GM10266 (cell line): ENCODE measurements around the gene SEMA3C.

Experiments
- DNase-seq: peaks from one replicate; pipeline ENCODE4 v3.0.0; 2012; ENCODE audit errors: extremely low spot score
- TF ChIP-seq, protein P1 (sequence below): IDR thresholded peaks from 2 replicates; pipeline ENCODE4 v1.5.1; 2012; ENCODE audit warnings: mild to moderate bottlenecking, low read depth; ENCODE audit not compliant: control insufficient read depth, insufficient read depth; ENCODE audit errors: missing control alignments

The SEMA3C gene

DNA sequence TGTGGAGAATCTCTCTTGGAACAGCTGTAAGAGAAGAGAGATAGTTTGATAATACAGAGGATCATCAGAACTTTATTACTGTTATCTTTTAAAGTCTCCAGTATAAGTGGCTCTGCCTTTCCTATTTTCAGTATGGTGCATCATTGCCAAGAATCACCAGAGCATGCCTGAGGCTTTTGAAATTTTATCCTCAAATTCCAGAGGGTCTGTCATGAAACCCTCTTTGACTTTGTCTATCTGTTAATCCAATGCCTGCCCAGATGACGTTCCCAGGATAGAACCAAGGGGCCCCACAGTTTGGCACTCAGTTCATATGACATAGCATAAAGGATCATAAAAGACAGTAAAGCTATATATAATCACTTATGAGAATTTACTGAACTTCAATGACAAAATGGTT lies 35.3 kb upstream of the SEMA3C start:
- no peak for DNase-seq

DNA sequence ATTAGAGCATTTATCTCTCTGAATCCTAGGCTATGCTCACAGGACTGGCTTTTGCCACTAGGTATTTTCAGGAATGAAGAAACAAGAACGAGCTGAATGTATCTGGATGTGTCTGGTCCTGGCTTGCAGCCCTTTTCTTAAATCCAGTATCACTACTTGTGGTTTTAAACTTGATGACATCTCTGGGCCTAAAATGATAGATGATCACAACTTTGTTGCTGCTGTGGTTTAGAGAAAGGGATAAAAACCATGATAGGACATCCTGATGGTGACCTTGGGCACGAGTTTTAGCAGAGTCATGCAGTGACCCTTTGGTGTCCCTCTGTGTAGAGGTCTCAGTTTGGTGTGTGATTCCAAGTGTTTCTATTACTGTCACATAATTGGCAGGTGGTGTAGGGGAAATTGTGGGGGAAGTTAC lies 31.7 kb upstream of the SEMA3C start:
- TF ChIP-seq, protein P1, sequence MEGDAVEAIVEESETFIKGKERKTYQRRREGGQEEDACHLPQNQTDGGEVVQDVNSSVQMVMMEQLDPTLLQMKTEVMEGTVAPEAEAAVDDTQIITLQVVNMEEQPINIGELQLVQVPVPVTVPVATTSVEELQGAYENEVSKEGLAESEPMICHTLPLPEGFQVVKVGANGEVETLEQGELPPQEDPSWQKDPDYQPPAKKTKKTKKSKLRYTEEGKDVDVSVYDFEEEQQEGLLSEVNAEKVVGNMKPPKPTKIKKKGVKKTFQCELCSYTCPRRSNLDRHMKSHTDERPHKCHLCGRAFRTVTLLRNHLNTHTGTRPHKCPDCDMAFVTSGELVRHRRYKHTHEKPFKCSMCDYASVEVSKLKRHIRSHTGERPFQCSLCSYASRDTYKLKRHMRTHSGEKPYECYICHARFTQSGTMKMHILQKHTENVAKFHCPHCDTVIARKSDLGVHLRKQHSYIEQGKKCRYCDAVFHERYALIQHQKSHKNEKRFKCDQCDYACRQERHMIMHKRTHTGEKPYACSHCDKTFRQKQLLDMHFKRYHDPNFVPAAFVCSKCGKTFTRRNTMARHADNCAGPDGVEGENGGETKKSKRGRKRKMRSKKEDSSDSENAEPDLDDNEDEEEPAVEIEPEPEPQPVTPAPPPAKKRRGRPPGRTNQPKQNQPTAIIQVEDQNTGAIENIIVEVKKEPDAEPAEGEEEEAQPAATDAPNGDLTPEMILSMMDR, result no peak
- DNase-seq, result no peak

More for the DNA sequence above, 35.3 kb upstream of the SEMA3C start:
- TF ChIP-seq, protein P1, result no peak

DNA sequence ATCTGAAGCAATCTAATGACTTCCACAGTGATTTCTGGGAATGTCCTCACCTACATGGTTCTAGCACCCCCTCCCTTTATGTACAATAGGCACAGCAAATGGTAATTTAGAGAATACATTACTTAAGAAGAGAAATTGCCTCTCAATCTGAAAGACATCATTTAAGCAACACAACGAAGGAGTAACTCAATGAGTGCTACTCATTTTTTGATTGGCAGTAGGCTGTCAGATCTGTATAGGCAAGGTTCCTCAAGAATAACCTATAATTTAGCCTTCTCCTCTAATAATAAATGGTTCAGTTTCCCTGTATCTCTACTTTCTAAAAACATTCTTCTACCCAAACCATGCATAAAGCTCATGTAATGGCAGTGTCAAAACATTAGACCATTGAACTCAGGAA lies 30.6 kb upstream of the SEMA3C start:
- no peak for DNase-seq
- TF ChIP-seq, protein P1, result no peak

DNA sequence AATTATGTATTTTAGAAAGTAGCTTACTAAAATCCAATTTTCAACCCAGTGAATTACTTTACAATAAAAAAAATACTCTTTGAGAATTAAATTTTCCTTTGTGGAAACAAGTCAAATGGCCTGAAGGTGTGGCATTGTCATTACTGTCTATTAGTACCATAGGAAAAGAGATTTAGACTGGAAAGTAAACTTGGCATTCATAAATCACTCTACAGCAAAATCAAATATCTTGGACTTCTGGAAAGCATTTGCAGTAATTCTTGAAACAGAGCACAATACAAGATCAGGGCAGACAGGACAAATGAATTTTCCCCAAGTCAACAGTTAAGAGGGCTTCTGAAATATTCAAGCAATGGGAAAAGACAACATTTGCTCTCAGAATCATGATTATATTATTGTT lies 28.0 kb upstream of the SEMA3C start:
- no peak for DNase-seq
- TF ChIP-seq, protein P1, result no peak

DNA sequence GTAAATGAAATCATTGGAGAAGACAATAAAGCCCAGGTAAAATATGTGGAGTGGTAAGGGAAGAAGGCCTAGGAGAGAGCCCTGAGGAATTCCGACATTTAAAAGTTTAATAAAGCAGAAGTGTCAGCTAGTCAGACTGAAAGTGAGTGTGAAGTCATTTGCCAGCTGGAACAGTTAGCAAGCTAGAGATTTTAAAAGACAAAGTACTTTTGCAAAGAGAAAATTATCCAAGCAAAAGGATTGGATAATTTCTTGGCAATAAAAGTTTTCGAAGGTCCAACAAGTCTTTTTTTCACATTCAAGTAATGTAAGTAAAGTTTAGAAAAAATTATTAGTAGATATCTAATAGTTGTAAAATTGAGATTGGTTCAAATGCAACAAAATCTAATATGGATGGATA lies 27.1 kb upstream of the SEMA3C start:
- DNase-seq, result no peak
- TF ChIP-seq, protein P1, result no peak

DNA sequence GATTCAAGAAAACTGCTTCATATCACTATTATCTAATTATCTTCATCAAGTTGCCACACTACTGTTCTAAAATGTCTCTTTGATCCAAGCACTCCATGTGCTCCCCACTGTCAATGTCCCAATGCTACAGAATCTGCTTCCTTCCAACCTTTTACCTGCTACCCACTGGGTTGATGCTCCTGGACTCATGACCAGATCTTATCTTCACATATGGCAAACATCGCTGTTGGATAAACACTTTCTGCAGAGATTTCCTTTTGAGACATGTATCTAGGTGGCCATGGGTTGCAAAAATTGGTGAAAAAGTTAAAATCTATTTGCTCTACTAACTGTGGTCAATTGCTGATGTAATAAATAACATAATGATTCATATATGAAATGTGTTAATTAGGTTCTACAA lies 24.5 kb upstream of the SEMA3C start:
- DNase-seq, result no peak
- TF ChIP-seq, protein P1, result no peak

DNA sequence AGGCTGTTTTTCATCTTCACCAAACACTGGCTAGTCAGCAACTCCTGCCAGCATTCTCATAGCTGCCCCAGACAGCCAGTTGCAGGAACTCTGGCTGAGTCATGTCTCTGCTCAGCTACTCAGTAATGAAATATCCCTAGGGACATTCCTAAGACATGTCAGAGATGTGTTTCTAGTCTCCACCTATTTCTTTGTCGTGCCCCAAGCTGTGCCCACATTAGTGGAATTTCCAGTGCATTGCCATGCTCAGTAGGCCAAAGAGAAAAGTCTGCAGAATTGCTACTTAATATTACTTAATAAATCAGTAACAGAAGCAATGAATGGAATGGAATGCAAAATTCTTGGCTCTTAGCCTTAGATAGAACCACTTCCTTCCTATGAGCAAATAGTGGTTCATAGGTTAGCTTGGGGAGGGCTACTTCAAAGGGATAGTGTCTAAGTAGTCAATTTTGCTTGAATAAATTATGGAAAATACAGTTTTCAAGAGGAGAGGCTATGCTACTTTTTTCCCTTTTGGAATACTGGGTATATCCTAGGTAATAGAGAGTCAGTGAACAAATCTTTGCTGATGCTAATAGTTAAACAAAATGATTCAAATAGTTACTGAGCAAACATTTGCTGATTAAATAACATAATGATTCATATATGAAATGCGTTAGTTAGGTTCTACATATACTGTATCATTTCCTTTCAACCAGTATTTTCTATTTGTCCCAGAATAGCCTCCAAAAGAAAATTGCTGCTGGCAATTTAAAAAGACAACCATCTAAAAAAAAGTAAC lies 23.6 kb upstream of the SEMA3C start:
- TF ChIP-seq, protein P1, result no peak
- DNase-seq, result no peak
